ENCODE results near the gene HARS2. TPM values are rescaled to one million over a fixed set of nuclear protein-coding genes. Genes with fewer than 3 reads are reported as not detected.
A peak's percentile ranks its signal among the peaks of the same experiment; 100 is the strongest.

HARS2 gene
- total RNA-seq, 1 donor from 2014 or later: 29.9 TPM

GRCh38 chr5:140677947-140678346 lies 13.3 kb upstream of the HARS2 start:
- Mint-ChIP-seq H3K27me3 (ENCODE audit: low read depth, unreplicated experiment) (no peaks in the 10 kb centered on the region), H3K36me3 (ENCODE audit: low read depth, unreplicated experiment) (peaks cover 26% of the 10 kb centered on the region), H3K4me3 (ENCODE audit: unreplicated experiment) (no peak overlapping the region), H3K9me3 (ENCODE audit: unreplicated experiment) (no peaks in the 10 kb centered on the region), H3K27ac (ENCODE audit: unreplicated experiment) (no peak overlapping the region), H3K4me1 (ENCODE audit: low read depth, unreplicated experiment) (no peaks in the 10 kb centered on the region)
- H3K9me3 ChIP-seq (ENCODE audit: insufficient read depth, low read depth, low read length): no peaks in the 10 kb centered on the region
- no peak overlapping the region for H3K4me2 ChIP-seq (ENCODE audit: low read length)
- TF ChIP-seq EZH2 (IDR thresholded peaks at IDR 0.05; ENCODE audit: insufficient read depth, low read length) (no peak), CTCF (IDR thresholded peaks at IDR 0.05; ENCODE audit: insufficient read depth, low read depth, low read length) (no peak)
- no peak overlapping the region for H3K4me3 ChIP-seq (ENCODE audit: insufficient read depth, low read depth, low read length)
- no peaks in the 10 kb centered on the region for H3K4me1 ChIP-seq (ENCODE audit: insufficient read depth, low read length)
- H3K79me2 ChIP-seq (ENCODE audit: insufficient read depth, low read length): no peaks in the 10 kb centered on the region
- peaks cover 66% of the 10 kb centered on the region for H3K36me3 ChIP-seq (ENCODE audit: insufficient read depth, low read length)
- H3K27me3 ChIP-seq (ENCODE audit: insufficient read depth, low read length): no peaks in the 10 kb centered on the region
- DNase-seq (ENCODE audit: low read depth): no peak
- H3K9ac ChIP-seq (ENCODE audit: low read length): no peak overlapping the region
- no peak overlapping the region for H3K27ac ChIP-seq (ENCODE audit: low read depth, low read length)
- H4K20me1 ChIP-seq (ENCODE audit: insufficient read depth, low read length): peaks cover 6% of the 10 kb centered on the region
- H2AFZ ChIP-seq (ENCODE audit: low read depth, low read length): no peak overlapping the region
- FAIRE-seq: no peak

- no peaks in the 10 kb centered on the region for H3K9me3 Mint-ChIP-seq (ENCODE audit: unreplicated experiment)
- Histone ChIP-seq H3K4me2 (ENCODE audit: low read length) (no peak overlapping the region), H3K4me3 (ENCODE audit: insufficient read depth, low read depth, low read length) (no peak overlapping the region), H3K36me3 (ENCODE audit: insufficient read depth, low read length) (peaks cover 68% of the 10 kb centered on the region), H3K4me1 (ENCODE audit: insufficient read depth, low read length) (no peaks in the 10 kb centered on the region), H3K9me3 (ENCODE audit: insufficient read depth, low read depth, low read length) (no peaks in the 10 kb centered on the region), H4K20me1 (ENCODE audit: insufficient read depth, low read length) (peaks cover 12% of the 10 kb centered on the region), H3K27me3 (ENCODE audit: insufficient read depth, low read length) (no peaks in the 10 kb centered on the region), H3K79me2 (ENCODE audit: insufficient read depth, low read length) (no peaks in the 10 kb centered on the region), H2AFZ (ENCODE audit: low read depth, low read length) (no peak overlapping the region), H3K9ac (ENCODE audit: low read length) (no peak overlapping the region), H3K27ac (ENCODE audit: low read depth, low read length) (no peak overlapping the region)
- no peak for TF ChIP-seq EZH2 (IDR thresholded peaks at IDR 0.05; ENCODE audit: insufficient read depth, low read length)
- no peak for TF ChIP-seq CTCF (IDR thresholded peaks at IDR 0.05; ENCODE audit: insufficient read depth, low read depth, low read length)
- DNase-seq (ENCODE audit: low read depth) (no peak), FAIRE-seq (no peak)
- no peak overlapping the region for H3K27ac Mint-ChIP-seq (ENCODE audit: unreplicated experiment)
- H3K27me3 Mint-ChIP-seq (ENCODE audit: low read depth, unreplicated experiment): no peaks in the 10 kb centered on the region
- peaks cover 27% of the 10 kb centered on the region for H3K36me3 Mint-ChIP-seq (ENCODE audit: low read depth, unreplicated experiment)
- no peak overlapping the region for H3K4me3 Mint-ChIP-seq (ENCODE audit: unreplicated experiment)
- H3K4me1 Mint-ChIP-seq (ENCODE audit: low read depth, unreplicated experiment): no peaks in the 10 kb centered on the region
These were observed 12.3 kb upstream of the HARS2 start for GRCh38 chr5:140678993-140679392.

- H2AFZ ChIP-seq (ENCODE audit: low read depth, low read length): peak overlapping the region; percentile 96
- DNase-seq (ENCODE audit: low read depth) (no peak), FAIRE-seq (no peak)
- peaks cover 31% of the 10 kb centered on the region for H3K36me3 ChIP-seq (ENCODE audit: insufficient read depth, low read length)
- peaks cover 15% of the 10 kb centered on the region for H3K4me1 Mint-ChIP-seq (ENCODE audit: low read depth, unreplicated experiment)
- peak overlapping the region; percentile 98 for H3K4me3 ChIP-seq (ENCODE audit: insufficient read depth, low read depth, low read length)
- no peaks in the 10 kb centered on the region for H3K27me3 Mint-ChIP-seq (ENCODE audit: low read depth, unreplicated experiment)
- peaks cover 9% of the 10 kb centered on the region for H3K36me3 Mint-ChIP-seq (ENCODE audit: low read depth, unreplicated experiment)
- H3K9me3 Mint-ChIP-seq (ENCODE audit: unreplicated experiment): no peaks in the 10 kb centered on the region
- H3K4me2 ChIP-seq (ENCODE audit: low read length): peak overlapping the region; percentile 92
- H3K27ac Mint-ChIP-seq (ENCODE audit: unreplicated experiment): peak overlapping the region; percentile 82
- peak overlapping the region; percentile 97 for H3K9ac ChIP-seq (ENCODE audit: low read length)
- peak overlapping the region; percentile 96 for H3K4me3 Mint-ChIP-seq (ENCODE audit: unreplicated experiment)
- H3K79me2 ChIP-seq (ENCODE audit: insufficient read depth, low read length): peaks cover 82% of the 10 kb centered on the region
- peaks cover 15% of the 10 kb centered on the region for H4K20me1 ChIP-seq (ENCODE audit: insufficient read depth, low read length)
- TF ChIP-seq EZH2 (IDR thresholded peaks at IDR 0.05; ENCODE audit: insufficient read depth, low read length) (no peak), CTCF (IDR thresholded peaks at IDR 0.05; ENCODE audit: insufficient read depth, low read depth, low read length) (no peak)
- no peaks in the 10 kb centered on the region for H3K9me3 ChIP-seq (ENCODE audit: insufficient read depth, low read depth, low read length)
- H3K27me3 ChIP-seq (ENCODE audit: insufficient read depth, low read length): no peaks in the 10 kb centered on the region
- H3K27ac ChIP-seq (ENCODE audit: low read depth, low read length): peak overlapping the region; percentile 76
- H3K4me1 ChIP-seq (ENCODE audit: insufficient read depth, low read length): peaks cover 10% of the 10 kb centered on the region
These were observed 801 bp upstream of the HARS2 start for GRCh38 chr5:140690376-140690932.

Data from astrocyte (in vitro differentiated cells and primary cell).